ENCODE measurements around the gene PRKG1. TPM values are rescaled to one million over a fixed set of nuclear protein-coding genes. Genes with fewer than 3 reads are reported as not detected.
A peak's percentile ranks its signal among the peaks of the same experiment; 100 is the strongest.

PRKG1 gene
- total RNA-seq, 1 donor from 2014 or later: 22.8 TPM

GRCh38 chr10:51250278-51250920 lies 176.1 kb downstream of the PRKG1 start:
- no peaks in the 10 kb centered on the region for H3K36me3 Mint-ChIP-seq (ENCODE audit: low read depth)
- no peaks in the 10 kb centered on the region for H3K27me3 Mint-ChIP-seq (ENCODE audit: low read depth)
- H3K4me3 Mint-ChIP-seq (ENCODE audit: unreplicated experiment): no peak overlapping the region
- no peak overlapping the region for H3K27ac Mint-ChIP-seq (ENCODE audit: unreplicated experiment)
- TF ChIP-seq CTCF (IDR thresholded peaks at IDR 0.05): no peak
- DNase-seq (ENCODE audit: low spot score): no peak
- H3K9me3 Mint-ChIP-seq (ENCODE audit: low read depth): no peaks in the 10 kb centered on the region
- H3K4me1 Mint-ChIP-seq (ENCODE audit: low read depth): peaks cover 19% of the 10 kb centered on the region

GRCh38 chr10:51251110-51251509 lies 176.8 kb downstream of the PRKG1 start:
- DNase-seq (ENCODE audit: low spot score): no peak
- H3K36me3 Mint-ChIP-seq (ENCODE audit: low read depth): no peaks in the 10 kb centered on the region
- no peak overlapping the region for H3K27ac Mint-ChIP-seq (ENCODE audit: unreplicated experiment)
- H3K27me3 Mint-ChIP-seq (ENCODE audit: low read depth): no peaks in the 10 kb centered on the region
- H3K4me1 Mint-ChIP-seq (ENCODE audit: low read depth): peaks cover 12% of the 10 kb centered on the region
- no peak for TF ChIP-seq CTCF (IDR thresholded peaks at IDR 0.05)
- H3K4me3 Mint-ChIP-seq (ENCODE audit: unreplicated experiment): no peak overlapping the region
- H3K9me3 Mint-ChIP-seq (ENCODE audit: low read depth): no peaks in the 10 kb centered on the region

- Mint-ChIP-seq H3K27me3 (ENCODE audit: low read depth) (no peaks in the 10 kb centered on the region), H3K9me3 (ENCODE audit: low read depth) (no peaks in the 10 kb centered on the region), H3K4me1 (ENCODE audit: low read depth) (peaks cover 13% of the 10 kb centered on the region), H3K4me3 (ENCODE audit: unreplicated experiment) (no peak overlapping the region), H3K27ac (ENCODE audit: unreplicated experiment) (no peak overlapping the region), H3K36me3 (ENCODE audit: low read depth) (no peaks in the 10 kb centered on the region)
- TF ChIP-seq CTCF (IDR thresholded peaks at IDR 0.05): no peak
- no peak for DNase-seq (ENCODE audit: low spot score)
Measured at GRCh38 chr10:51255381-51255780, 181.1 kb downstream of the PRKG1 start.

- no peak for DNase-seq (ENCODE audit: low spot score)
- peaks cover 14% of the 10 kb centered on the region for H3K4me1 Mint-ChIP-seq (ENCODE audit: low read depth)
- H3K9me3 Mint-ChIP-seq (ENCODE audit: low read depth): no peaks in the 10 kb centered on the region
- peak overlapping the region; percentile 39 for H3K27ac Mint-ChIP-seq (ENCODE audit: unreplicated experiment)
- H3K27me3 Mint-ChIP-seq (ENCODE audit: low read depth): no peaks in the 10 kb centered on the region
- no peaks in the 10 kb centered on the region for H3K36me3 Mint-ChIP-seq (ENCODE audit: low read depth)
- H3K4me3 Mint-ChIP-seq (ENCODE audit: unreplicated experiment): no peak overlapping the region
- no peak for TF ChIP-seq CTCF (IDR thresholded peaks at IDR 0.05)
Measured at GRCh38 chr10:51257511-51258248, 183.4 kb downstream of the PRKG1 start.

GRCh38 chr10:51260376-51260775 lies 186.1 kb downstream of the PRKG1 start:
- no peaks in the 10 kb centered on the region for H3K9me3 Mint-ChIP-seq (ENCODE audit: low read depth)

More at GRCh38 chr10:51260376-51260775, 186.1 kb downstream of the PRKG1 start:
- Mint-ChIP-seq H3K4me3 (ENCODE audit: unreplicated experiment) (no peak overlapping the region), H3K27me3 (ENCODE audit: low read depth) (no peaks in the 10 kb centered on the region), H3K4me1 (ENCODE audit: low read depth) (peaks cover 14% of the 10 kb centered on the region), H3K27ac (ENCODE audit: unreplicated experiment) (no peak overlapping the region), H3K36me3 (ENCODE audit: low read depth) (no peaks in the 10 kb centered on the region)
- no peak for TF ChIP-seq CTCF (IDR thresholded peaks at IDR 0.05)
- DNase-seq (ENCODE audit: low spot score): no peak

Data from chondrocyte (in vitro differentiated cells).